ENCODE data around the gene TSPAN2. TPM values are rescaled to one million over a fixed set of nuclear protein-coding genes. Genes with fewer than 3 reads are reported as not detected.

Gene TSPAN2
- 0.60 TPM for total RNA-seq

GRCh38 chr1:115089420-115090185, at the start of gene TSPAN2:
TSS of gene TSPAN2 (minus strand) at chr1:115089503. CDS start at chr1:115089432, 71 bp downstream.
- ATAC-seq (peak; percentile 52), DNase-seq (ENCODE audit: low spot score) (no peak)

- peak; percentile 100 for ATAC-seq
- peak; percentile 79 for DNase-seq (ENCODE audit: low spot score)
These were observed 49.7 kb upstream of the TSPAN2 start for GRCh38 chr1:115138973-115139372.

GRCh38 chr1:115138271-115138670, 49.0 kb upstream of the TSPAN2 start:
- ATAC-seq: no peak
- no peak for DNase-seq (ENCODE audit: low spot score)

- DNase-seq (ENCODE audit: low spot score): no peak
- no peak for ATAC-seq
These were observed 47.9 kb upstream of the TSPAN2 start for GRCh38 chr1:115137191-115137590.

GRCh38 chr1:115136706-115137105, 47.4 kb upstream of the TSPAN2 start:
- ATAC-seq: no peak

GRCh38 chr1:115136106-115136505, 46.8 kb upstream of the TSPAN2 start:
- ATAC-seq (no peak), DNase-seq (ENCODE audit: low spot score) (no peak)

More at GRCh38 chr1:115136706-115137105, 47.4 kb upstream of the TSPAN2 start:
- no peak for DNase-seq (ENCODE audit: low spot score)

GRCh38 chr1:115135681-115136080, 46.4 kb upstream of the TSPAN2 start:
- ATAC-seq: no peak
- no peak for DNase-seq (ENCODE audit: low spot score)

GRCh38 chr1:115134850-115135480, 45.7 kb upstream of the TSPAN2 start:
- DNase-seq (ENCODE audit: low spot score): no peak
- ATAC-seq: no peak

- ATAC-seq: no peak
- DNase-seq (ENCODE audit: low spot score): no peak
These were observed 44.9 kb upstream of the TSPAN2 start for GRCh38 chr1:115134231-115134630.

GRCh38 chr1:115133440-115133839, 44.1 kb upstream of the TSPAN2 start:
- DNase-seq (ENCODE audit: low spot score): no peak
- no peak for ATAC-seq

- ATAC-seq: no peak
- no peak for DNase-seq (ENCODE audit: low spot score)
These were observed 41.5 kb upstream of the TSPAN2 start for GRCh38 chr1:115130786-115131185.

- DNase-seq (ENCODE audit: low spot score): no peak
- no peak for ATAC-seq
These were observed 39.9 kb upstream of the TSPAN2 start for GRCh38 chr1:115129071-115129640.

GRCh38 chr1:115127539-115127938, 38.2 kb upstream of the TSPAN2 start:
- ATAC-seq: no peak
- DNase-seq (ENCODE audit: low spot score): no peak

GRCh38 chr1:115126516-115126915, 37.2 kb upstream of the TSPAN2 start:
- ATAC-seq: no peak
- DNase-seq (ENCODE audit: low spot score): no peak

GRCh38 chr1:115123116-115123515, 33.8 kb upstream of the TSPAN2 start:
- ATAC-seq: no peak
- DNase-seq (ENCODE audit: low spot score): no peak

GRCh38 chr1:115121793-115122192, 32.5 kb upstream of the TSPAN2 start:
- DNase-seq (ENCODE audit: low spot score) (no peak), ATAC-seq (no peak)

GRCh38 chr1:115120296-115120695, 31.0 kb upstream of the TSPAN2 start:
- ATAC-seq: no peak
- DNase-seq (ENCODE audit: low spot score): no peak

GRCh38 chr1:115118611-115119010, 29.3 kb upstream of the TSPAN2 start:
- no peak for DNase-seq (ENCODE audit: low spot score)
- no peak for ATAC-seq

- ATAC-seq: no peak
- DNase-seq (ENCODE audit: low spot score): no peak
These were observed 28.8 kb upstream of the TSPAN2 start for GRCh38 chr1:115118086-115118485.

- DNase-seq (ENCODE audit: low spot score) (no peak), ATAC-seq (no peak)
These were observed 28.0 kb upstream of the TSPAN2 start for GRCh38 chr1:115117298-115117697.

- no peak for DNase-seq (ENCODE audit: low spot score)
- ATAC-seq: no peak
These were observed 27.2 kb upstream of the TSPAN2 start for GRCh38 chr1:115116512-115116911.

- ATAC-seq (no peak), DNase-seq (ENCODE audit: low spot score) (no peak)
These were observed 26.3 kb upstream of the TSPAN2 start for GRCh38 chr1:115115521-115116161.
